ENCODE data around the gene PLXDC1.
A peak's percentile ranks its signal among the peaks of the same experiment; 100 is the strongest.
"Not testable (repeated sequence)": the region's sequence is repeated elsewhere in the genome, so short reads cannot be mapped to it uniquely, and the experiment has no call there.

PLXDC1 gene

GRCh38 chr17:39062846-39063680 lies 88.4 kb downstream of the PLXDC1 start:
- no peak for DNase-seq

- no peak for DNase-seq
Observed at GRCh38 chr17:39058524-39058923, 92.9 kb downstream of the PLXDC1 start.

GRCh38 chr17:39057701-39058206 lies 93.7 kb downstream of the PLXDC1 start:
- peak in 2 of 14 donors; percentile 6 to 13 for DNase-seq

- no peak for DNase-seq
Observed at GRCh38 chr17:39054111-39054645, 97.3 kb downstream of the PLXDC1 start.

- not testable (repeated sequence) for DNase-seq
Observed at GRCh38 chr17:39052423-39052822, 99.0 kb downstream of the PLXDC1 start.

- no peak for DNase-seq
Observed at GRCh38 chr17:39051001-39051585, 100.3 kb downstream of the PLXDC1 start.

- no peak for DNase-seq
Observed at GRCh38 chr17:39045948-39046679, 105.3 kb downstream of the PLXDC1 start.

GRCh38 chr17:39036009-39036408 lies 115.4 kb downstream of the PLXDC1 start:
- no peak for DNase-seq

GRCh38 chr17:39035578-39035977 lies 115.9 kb downstream of the PLXDC1 start:
- DNase-seq = not testable (repeated sequence)

- no peak for DNase-seq
Observed at GRCh38 chr17:39028690-39029089, 122.7 kb downstream of the PLXDC1 start.

- DNase-seq = no peak
Observed at GRCh38 chr17:39027455-39028035, 123.9 kb downstream of the PLXDC1 start.

GRCh38 chr17:39026980-39027451 lies 124.4 kb downstream of the PLXDC1 start:
- no peak for DNase-seq

GRCh38 chr17:39026346-39026745 lies 125.1 kb downstream of the PLXDC1 start:
- DNase-seq = not testable (repeated sequence)

- no peak for DNase-seq
Observed at GRCh38 chr17:39022924-39023323, 128.5 kb downstream of the PLXDC1 start.

- not testable (repeated sequence) for DNase-seq
Observed at GRCh38 chr17:39020037-39020436, 131.4 kb downstream of the PLXDC1 start.

- DNase-seq = no peak
Observed at GRCh38 chr17:39018267-39019134, 132.9 kb downstream of the PLXDC1 start.

GRCh38 chr17:39016193-39017153 lies 135.0 kb downstream of the PLXDC1 start:
- no peak for DNase-seq

- no peak for DNase-seq
Observed at GRCh38 chr17:39015546-39015935, 135.9 kb downstream of the PLXDC1 start.

GRCh38 chr17:39014795-39015545 lies 136.5 kb downstream of the PLXDC1 start:
- DNase-seq = no peak
